ENCODE measurements around the gene ZFP30. TPM values are rescaled to one million over a fixed set of nuclear protein-coding genes. Genes with fewer than 3 reads are reported as not detected.

The ZFP30 gene
- total RNA-seq, 1 experiment from 2014 or later = 6.8 TPM

DNA sequence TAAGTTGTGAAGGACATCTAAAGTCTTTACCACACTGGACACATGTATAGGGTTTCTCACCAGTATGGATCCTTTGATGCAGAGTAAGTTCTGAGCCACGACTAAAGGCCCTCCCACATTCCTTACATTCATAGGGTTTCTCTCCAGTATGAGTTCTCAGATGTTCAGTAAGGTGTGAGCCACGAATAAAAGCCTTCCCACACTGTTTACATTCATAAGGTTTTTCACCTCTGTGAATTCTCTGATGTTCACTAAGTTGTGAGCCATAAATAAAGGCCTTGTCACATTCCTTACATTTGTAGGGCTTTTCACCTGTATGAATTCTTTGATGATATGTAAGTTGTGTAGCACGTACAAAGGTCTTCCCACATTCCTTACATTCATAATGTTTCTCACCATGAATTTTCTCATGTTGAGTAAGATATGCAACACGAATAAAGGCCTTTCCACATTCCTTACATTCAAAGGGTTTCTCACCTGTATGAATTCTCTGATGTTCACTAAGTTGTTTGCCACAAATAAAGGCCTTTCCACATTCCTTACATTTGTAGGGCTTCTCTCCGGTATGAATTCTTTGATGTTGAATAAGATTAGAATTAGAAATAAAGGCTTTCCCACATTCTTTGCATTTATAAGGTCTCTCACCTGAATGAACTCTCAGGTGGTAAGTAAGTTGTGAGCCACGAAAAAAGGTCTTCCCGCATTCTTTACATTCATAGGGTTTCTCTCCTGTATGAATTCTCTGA, 90.5 kb downstream of the ZFP30 start:
- no peak for DNase-seq (ENCODE audit: low read depth)

Other genes with a start within 250 kb of the ZFP30 start
- 7.0 and 9.2 TPM in 2 replicates for gene ZNF569, start 188.0 kb downstream of the ZFP30 start, total RNA-seq (2014; rRNA removed; shearing (Covaris generic))
- 6.6 and 7.3 TPM in 2 replicates for gene ZNF570, start 186.1 kb downstream of the ZFP30 start, total RNA-seq (2014; rRNA removed; shearing (Covaris generic))
- gene ZNF793, start 148.5 kb downstream of the ZFP30 start, total RNA-seq (2014; rRNA removed; shearing (Covaris generic)) = 3.1 and 4.5 TPM in 2 replicates
- 0.71 and 1.5 TPM in 2 replicates for gene ZNF571, start 60.7 kb downstream of the ZFP30 start, total RNA-seq (2014; rRNA removed; shearing (Covaris generic))
- not detected in 2 replicates for gene ZNF540, start 60.6 kb downstream of the ZFP30 start, total RNA-seq (2014; rRNA removed; shearing (Covaris generic))
- 1.6 and 2.2 TPM in 2 replicates for gene ZNF607, start 64.3 kb upstream of the ZFP30 start, total RNA-seq (2014; rRNA removed; shearing (Covaris generic))
- 3.9 and 4.6 TPM in 2 replicates for gene ZNF573, start 124.1 kb upstream of the ZFP30 start, total RNA-seq (2014; rRNA removed; shearing (Covaris generic))